KOPT-K1 (cell line): ENCODE measurements around the gene MFSD11.
"Not testable (repeated sequence)": the region's sequence is repeated elsewhere in the genome, so short reads cannot be mapped to it uniquely, and the experiment has no call there.

Source experiments
- H3K27ac ChIP-seq: fragments of 200-600 bp; sonication (generic); 2 replicates; pipeline ENCODE4 v1.5.1; 2016; ENCODE audit warnings: antibody characterized with exemption, mild to moderate bottlenecking, low read depth, low read length; ENCODE audit not compliant: poor library complexity, severe bottlenecking
- H3K36me3 ChIP-seq: fragments of 200-600 bp; sonication (generic); 2 replicates; pipeline ENCODE4 v1.5.1; 2017; ENCODE audit warnings: antibody characterized with exemption, mild to moderate bottlenecking, low read length, moderate library complexity; ENCODE audit not compliant: insufficient read depth
- H3K9me3 ChIP-seq: fragments of 200-600 bp; sonication (generic); 2 replicates; pipeline ENCODE4 v1.5.1; 2017; ENCODE audit warnings: antibody characterized with exemption, low read length, mild to moderate bottlenecking; ENCODE audit not compliant: insufficient read depth, poor library complexity, severe bottlenecking

Gene MFSD11

DNA sequence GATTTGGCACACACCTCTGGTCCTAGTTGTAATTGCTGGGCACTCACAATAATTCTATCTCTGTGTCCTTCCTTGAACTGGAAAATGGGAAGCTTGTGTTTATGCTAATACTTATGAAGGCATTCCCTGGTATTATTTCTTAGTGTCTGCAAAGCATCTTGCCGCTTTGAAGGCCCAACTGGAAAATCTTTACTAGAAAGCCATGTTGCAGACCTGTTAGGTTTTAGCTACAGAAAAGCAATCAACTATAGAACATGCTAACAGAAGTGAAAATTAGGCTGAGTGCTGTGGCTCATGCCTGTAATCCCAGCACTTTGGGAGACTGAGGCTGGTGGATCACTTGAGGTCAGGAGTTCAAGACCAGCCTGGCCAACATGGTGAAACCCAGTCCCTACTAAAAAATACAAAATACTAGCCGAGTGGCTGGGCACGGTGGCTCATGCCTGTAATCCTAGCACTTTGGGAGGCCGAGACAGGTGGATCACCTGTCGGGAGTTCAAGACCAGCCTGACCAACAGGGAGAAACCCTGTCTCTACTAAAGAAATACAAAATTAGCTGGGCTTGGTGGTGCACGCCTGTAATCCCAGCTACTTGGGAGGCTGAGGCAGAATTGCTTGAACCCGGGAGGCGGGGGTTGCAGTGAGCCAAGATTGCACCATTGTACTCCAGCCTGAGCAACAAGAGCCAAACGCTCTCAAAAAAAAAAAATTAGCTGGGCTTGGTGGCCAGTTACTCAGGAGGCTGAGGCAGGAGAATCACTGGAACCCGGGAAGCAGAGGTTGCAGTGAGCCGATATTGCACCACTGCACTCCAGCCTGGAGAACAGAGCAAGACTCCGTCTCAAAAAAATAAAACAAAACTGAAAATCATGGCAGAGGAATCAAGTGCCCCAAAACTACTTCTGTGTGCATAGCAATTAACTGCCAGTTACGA is 5.9 kb upstream of the MFSD11 start:
- H3K27ac ChIP-seq, H3K9me3 ChIP-seq: not testable (repeated sequence)
- H3K36me3 ChIP-seq, result peaks cover 76% of the 10 kb centered on the region

GRCh38 chr17:76732734-76733617 is 4.9 kb upstream of the MFSD11 start:
- Histone ChIP-seq H3K36me3 (peaks cover 76% of the 10 kb centered on the region), H3K9me3 (no peaks in the 10 kb centered on the region), H3K27ac (peak overlapping the region; percentile 0)

- Histone ChIP-seq H3K9me3 (no peaks in the 10 kb centered on the region), H3K27ac (peak overlapping the region; percentile 97), H3K36me3 (peaks cover 76% of the 10 kb centered on the region)
These were observed 4.3 kb upstream of the MFSD11 start for GRCh38 chr17:76733618-76733957.

DNA sequence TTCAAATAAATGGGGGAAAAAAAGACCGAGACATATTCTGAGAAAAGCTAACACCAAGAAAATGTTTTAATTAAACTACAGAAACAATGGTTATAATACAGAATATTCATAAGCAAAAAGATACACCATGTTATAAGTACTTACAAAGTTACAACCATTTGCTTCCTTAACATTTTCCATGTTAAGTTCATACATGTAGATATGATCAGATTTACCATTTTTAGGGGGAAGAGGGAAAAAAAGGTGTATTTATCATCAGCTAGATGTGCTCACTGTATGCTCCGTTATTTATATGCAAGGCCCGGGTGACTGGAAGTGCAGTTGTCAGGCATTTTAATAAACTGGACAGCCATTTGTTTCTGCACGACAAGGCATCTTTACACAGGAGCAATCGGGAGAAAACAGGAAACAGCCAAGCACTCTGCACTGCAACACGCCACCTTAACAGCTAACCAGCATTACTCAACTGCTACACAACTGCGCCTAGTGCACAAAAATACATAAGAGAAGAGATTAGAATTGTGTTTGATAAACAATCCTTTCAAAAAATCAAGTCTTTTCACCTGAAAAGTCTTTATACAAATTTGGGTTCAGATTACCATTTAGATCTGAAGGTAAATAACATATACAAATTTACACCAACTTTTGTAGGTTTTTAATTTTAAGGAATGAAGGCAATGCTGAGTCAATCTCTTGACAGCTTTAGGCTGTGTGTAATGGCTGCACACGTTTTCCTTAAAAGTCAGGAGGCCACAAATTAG is 3.7 kb upstream of the MFSD11 start:
- peak overlapping the region; percentile 97 for H3K27ac ChIP-seq
- H3K9me3 ChIP-seq, result no peaks in the 10 kb centered on the region
- peaks cover 74% of the 10 kb centered on the region for H3K36me3 ChIP-seq

DNA sequence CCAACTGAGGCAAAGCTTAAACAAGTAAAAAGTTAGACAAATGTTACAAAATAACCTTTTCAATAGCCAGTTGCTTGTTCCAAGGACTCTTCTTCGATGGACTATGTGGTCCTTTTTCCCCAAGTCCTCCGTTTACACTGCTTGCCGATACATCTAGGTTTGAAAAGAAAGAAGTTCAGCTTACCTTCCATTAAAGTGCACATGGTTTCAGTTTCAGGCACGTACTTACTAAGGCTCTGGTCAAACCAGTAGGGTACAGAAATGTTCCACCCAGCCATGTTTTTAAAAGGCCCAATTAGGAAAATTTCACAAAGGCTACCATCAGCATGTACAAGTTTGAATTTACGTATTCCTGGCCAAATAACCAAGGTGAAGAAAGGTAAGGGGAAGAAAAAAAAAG is 2.9 kb upstream of the MFSD11 start:
- Histone ChIP-seq H3K9me3 (no peaks in the 10 kb centered on the region), H3K36me3 (peaks cover 67% of the 10 kb centered on the region), H3K27ac (peak overlapping the region; percentile 97)

DNA sequence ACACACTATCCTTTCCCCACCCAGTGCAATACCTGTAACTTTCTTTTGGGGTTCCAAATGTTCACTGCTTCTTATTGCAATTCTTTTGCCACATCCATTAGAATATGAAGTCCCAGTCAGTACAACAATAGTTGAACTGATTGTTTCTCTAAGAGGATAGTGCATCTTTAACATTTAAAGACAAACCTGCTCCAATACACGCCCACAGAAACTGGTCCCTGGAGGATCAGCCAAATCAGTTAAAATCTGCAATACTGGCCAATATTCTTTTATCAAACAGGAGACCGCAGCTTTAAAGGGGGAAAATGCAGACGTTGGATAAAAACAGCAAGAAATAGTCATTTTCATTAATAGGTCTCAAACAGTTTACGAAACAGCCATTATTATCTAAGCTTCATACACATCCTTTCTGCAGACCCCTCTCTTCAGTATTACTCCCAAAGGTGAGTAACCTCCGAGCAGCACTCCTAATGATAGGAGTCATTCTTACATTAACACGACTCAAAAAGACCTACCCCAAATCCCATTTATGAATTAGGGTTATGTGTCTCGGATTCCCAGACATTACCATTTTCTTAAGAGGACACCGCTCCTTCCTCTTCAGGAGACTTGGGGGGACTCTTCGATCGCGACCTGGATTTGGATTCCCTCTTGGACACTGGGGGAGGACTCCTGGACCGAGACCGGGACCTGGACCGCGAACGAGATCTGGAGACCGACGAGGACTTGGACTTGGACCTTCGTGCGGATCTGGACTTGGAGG is 2.2 kb upstream of the MFSD11 start:
- H3K27ac ChIP-seq, result peak overlapping the region; percentile 97
- H3K36me3 ChIP-seq, result peaks cover 61% of the 10 kb centered on the region
- no peaks in the 10 kb centered on the region for H3K9me3 ChIP-seq

GRCh38 chr17:76736349-76737081 is 1.4 kb upstream of the MFSD11 start:
- Histone ChIP-seq H3K36me3 (peaks cover 63% of the 10 kb centered on the region), H3K9me3 (no peaks in the 10 kb centered on the region), H3K27ac (peak overlapping the region; percentile 97)

DNA sequence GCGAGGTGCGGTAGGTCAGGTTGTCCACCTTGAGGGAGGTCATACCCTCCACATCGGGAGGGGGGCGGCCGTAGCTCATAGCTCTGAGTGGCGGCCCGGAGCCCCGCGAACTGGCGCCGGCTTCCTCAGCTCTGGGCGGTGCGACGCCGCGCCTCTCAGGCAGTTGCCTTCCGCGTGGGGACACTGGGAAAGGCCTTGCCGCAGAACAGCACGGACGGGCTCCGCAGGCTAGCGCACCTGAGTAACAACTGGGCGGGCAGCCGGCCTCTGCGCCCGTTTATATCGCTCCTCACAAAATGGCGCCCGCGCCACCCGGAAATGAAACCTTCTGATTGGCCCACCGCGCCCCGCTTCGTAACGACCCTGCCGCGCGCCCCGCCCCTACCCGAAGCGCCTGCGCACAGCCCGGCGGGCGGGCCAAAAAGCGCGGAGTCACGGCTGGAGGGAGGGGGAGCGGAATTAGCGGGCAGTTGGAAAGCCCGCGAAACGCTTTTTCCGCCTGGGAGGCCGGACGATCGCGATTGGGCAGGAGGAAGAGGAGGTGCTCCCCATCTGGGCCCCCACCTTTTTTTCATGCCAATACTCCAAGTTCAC is 740 bp upstream of the MFSD11 start, which contains the start of gene SRSF2:
SRSF2 (minus strand) TSS at position 250 of the 594 bp plus-strand sequence; CDS start at position 79, 171 bp downstream.
- H3K27ac ChIP-seq, result peak within 1 kb of the TSS; percentile 97
- peaks cover 63% of the 10 kb centered on the region for H3K36me3 ChIP-seq
- H3K9me3 ChIP-seq, result no peaks in the 10 kb centered on the region

- peaks cover 62% of the 10 kb centered on the region for H3K36me3 ChIP-seq
- H3K27ac ChIP-seq, result peak overlapping the region; percentile 97
- no peaks in the 10 kb centered on the region for H3K9me3 ChIP-seq
These were observed 540 bp downstream of the MFSD11 start for GRCh38 chr17:76738468-76738850.

GRCh38 chr17:76739568-76740115 is 1.7 kb downstream of the MFSD11 start:
- H3K36me3 ChIP-seq, result peaks cover 62% of the 10 kb centered on the region
- not testable (repeated sequence) for H3K9me3 ChIP-seq, H3K27ac ChIP-seq

GRCh38 chr17:76740329-76741118 is 2.6 kb downstream of the MFSD11 start:
- no peak overlapping the region for H3K27ac ChIP-seq
- H3K36me3 ChIP-seq, result peaks cover 62% of the 10 kb centered on the region
- H3K9me3 ChIP-seq, result no peaks in the 10 kb centered on the region

DNA sequence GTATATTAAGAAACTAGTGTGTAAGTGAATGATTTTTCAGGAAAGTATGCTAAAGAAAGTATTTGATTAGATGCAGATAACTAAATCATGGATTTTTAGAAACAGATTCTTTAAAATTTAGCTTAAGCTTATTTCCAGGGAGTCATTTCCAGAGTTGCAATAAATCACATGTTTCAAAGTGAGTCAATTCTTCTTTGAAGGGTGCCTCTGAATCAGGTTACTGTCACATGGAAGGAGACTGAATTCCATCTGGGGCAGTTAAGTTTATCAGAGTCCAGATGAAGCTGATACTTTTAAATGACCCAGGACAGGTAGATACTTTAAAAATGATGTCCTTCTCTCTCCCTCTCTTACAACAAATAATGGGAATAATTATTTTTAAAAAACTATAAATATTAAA is 5.0 kb downstream of the MFSD11 start:
- no peak overlapping the region for H3K27ac ChIP-seq
- H3K36me3 ChIP-seq, result peaks cover 71% of the 10 kb centered on the region
- no peaks in the 10 kb centered on the region for H3K9me3 ChIP-seq
